ENCODE results near the gene CSNK1A1.

The CSNK1A1 gene

GRCh38 chr5:149585910-149586309 lies 34.7 kb upstream of the CSNK1A1 start:
- H3K4me3 ChIP-seq (ENCODE audit: low read depth, low read length) = no peak overlapping the region
- POLR2A ChIA-PET = no interaction called here
- DNase-seq (ENCODE audit: low read depth, low spot score) = no peak
- CTCF ChIA-PET = interaction anchor here (1.2 kb wide), 1 partner anchor 21 kb away, joined by 3 read pairs; no protein-coding TSS in a partner anchor
- TF ChIP-seq, protein P1, sequence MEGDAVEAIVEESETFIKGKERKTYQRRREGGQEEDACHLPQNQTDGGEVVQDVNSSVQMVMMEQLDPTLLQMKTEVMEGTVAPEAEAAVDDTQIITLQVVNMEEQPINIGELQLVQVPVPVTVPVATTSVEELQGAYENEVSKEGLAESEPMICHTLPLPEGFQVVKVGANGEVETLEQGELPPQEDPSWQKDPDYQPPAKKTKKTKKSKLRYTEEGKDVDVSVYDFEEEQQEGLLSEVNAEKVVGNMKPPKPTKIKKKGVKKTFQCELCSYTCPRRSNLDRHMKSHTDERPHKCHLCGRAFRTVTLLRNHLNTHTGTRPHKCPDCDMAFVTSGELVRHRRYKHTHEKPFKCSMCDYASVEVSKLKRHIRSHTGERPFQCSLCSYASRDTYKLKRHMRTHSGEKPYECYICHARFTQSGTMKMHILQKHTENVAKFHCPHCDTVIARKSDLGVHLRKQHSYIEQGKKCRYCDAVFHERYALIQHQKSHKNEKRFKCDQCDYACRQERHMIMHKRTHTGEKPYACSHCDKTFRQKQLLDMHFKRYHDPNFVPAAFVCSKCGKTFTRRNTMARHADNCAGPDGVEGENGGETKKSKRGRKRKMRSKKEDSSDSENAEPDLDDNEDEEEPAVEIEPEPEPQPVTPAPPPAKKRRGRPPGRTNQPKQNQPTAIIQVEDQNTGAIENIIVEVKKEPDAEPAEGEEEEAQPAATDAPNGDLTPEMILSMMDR (IDR thresholded peaks at IDR 0.05; ENCODE audit: insufficient read depth, low read length, missing control alignments) = no peak

DNA sequence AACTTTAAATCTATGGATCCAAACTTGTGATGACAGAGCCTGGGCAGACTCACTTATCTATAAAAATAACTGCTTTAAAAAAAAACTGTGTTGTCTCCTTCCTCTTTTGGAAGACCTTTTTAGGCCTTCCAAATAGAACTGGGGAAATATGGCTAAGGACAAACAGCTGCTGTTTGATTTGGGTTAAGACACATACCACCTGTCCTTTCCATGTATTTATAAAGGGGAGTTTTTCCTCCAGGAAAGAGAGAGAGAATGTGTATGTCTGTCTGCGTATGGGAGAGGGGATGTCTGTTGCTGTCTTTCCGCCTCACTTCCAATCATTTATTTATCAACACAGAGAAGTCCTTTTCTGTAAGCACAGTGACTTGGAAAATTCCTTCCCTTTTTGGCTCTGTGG lies 32.9 kb upstream of the CSNK1A1 start:
- ChIA-PET POLR2A (no interaction called here), CTCF (interaction anchor here (1.2 to 1.5 kb wide), 2 partner anchors 19 to 263 kb away, joined by 3 read pairs; no protein-coding TSS in a partner anchor)
- no peak overlapping the region for H3K4me3 ChIP-seq (ENCODE audit: low read depth, low read length)
- DNase-seq (ENCODE audit: low read depth, low spot score) = no peak
- TF ChIP-seq, protein P1 (IDR thresholded peaks at IDR 0.05; ENCODE audit: insufficient read depth, low read length, missing control alignments) = no peak

- ChIA-PET POLR2A (interaction anchor here (0.8 kb wide), 1 partner anchor 147 kb away, joined by 3 read pairs; no protein-coding TSS in a partner anchor), CTCF (interaction anchor here (0.9 to 6.9 kb wide), 5 partner anchors 18 to 263 kb away, joined by 3 to 36 read pairs (median 3); no protein-coding TSS in a partner anchor)
- DNase-seq (ENCODE audit: low read depth, low spot score) = no peak
- H3K4me3 ChIP-seq (ENCODE audit: low read depth, low read length) = no peak overlapping the region
- TF ChIP-seq, protein P1 (IDR thresholded peaks at IDR 0.05; ENCODE audit: insufficient read depth, low read length, missing control alignments) = no peak
These were observed 32.2 kb upstream of the CSNK1A1 start for GRCh38 chr5:149583394-149583793.

- ChIA-PET POLR2A (no interaction called here), CTCF (interaction anchor here (0.7 to 6.9 kb wide), 8 partner anchors 8 to 216 kb away, joined by 3 to 36 read pairs (median 4); no protein-coding TSS in a partner anchor)
- peak overlapping the region; percentile 57; the same call in 1 of the 2 replicates for H3K4me3 ChIP-seq (ENCODE audit: low read depth, low read length)
- no peak for DNase-seq (ENCODE audit: low read depth, low spot score)
- TF ChIP-seq, protein P1 (IDR thresholded peaks at IDR 0.05; ENCODE audit: insufficient read depth, low read length, missing control alignments) = no peak
These were observed 30.9 kb upstream of the CSNK1A1 start for GRCh38 chr5:149581931-149582768.

GRCh38 chr5:149581192-149581861 lies 30.1 kb upstream of the CSNK1A1 start, which contains the start of gene ARHGEF37:
TSS of gene ARHGEF37 (plus strand) at chr5:149581498. CDS start at chr5:149597770, 16,272 bp downstream.
- TF ChIP-seq, protein P1 (IDR thresholded peaks at IDR 0.05; ENCODE audit: insufficient read depth, low read length, missing control alignments) = no peak
- POLR2A ChIA-PET = interaction anchor here (0.6 kb wide), 1 partner anchor 15 kb away, joined by 3 read pairs; no protein-coding TSS in a partner anchor
- CTCF ChIA-PET = interaction anchor here (0.7 to 6.9 kb wide), 7 partner anchors 8 to 216 kb away, joined by 3 to 36 read pairs (median 4); no protein-coding TSS in a partner anchor
- DNase-seq (ENCODE audit: low read depth, low spot score) = no peak
- H3K4me3 ChIP-seq (ENCODE audit: low read depth, low read length) = peak within 1 kb of the TSS; percentile 57

All from AG04449 (cell line).